22Rv1 (cell line): ENCODE measurements around the gene IFT81.

Experiments used
- CTCF ChIP-seq: fragments of 450-650 bp; IDR thresholded peaks from 2 replicates; pipeline ENCODE4 v1.5.1; 2017; ENCODE audit warnings: mild to moderate bottlenecking
- ZFX ChIP-seq: fragments of 450-650 bp; IDR thresholded peaks from 2 replicates; pipeline ENCODE4 v1.6.1; 2017; ENCODE audit warnings: antibody characterized with exemption, borderline replicate concordance

GRCh38 chr12:110112335-110112660 is 11.9 kb upstream of the IFT81 start:
- TF ChIP-seq CTCF (no peak), ZFX (no peak)
